OCI-LY1 (cell line): ENCODE results near the gene WFDC9.
A peak's percentile ranks its signal among the peaks of the same experiment; 100 is the strongest.

Experiments used
- H2AFZ ChIP-seq: fragments of 200-600 bp; sonication (generic), shearing (Covaris generic); 2 replicates; pipeline ENCODE4 v1.6.0; 2014; ENCODE audit warnings: antibody characterized with exemption, mild to moderate bottlenecking, low read length
- H3F3A ChIP-seq: fragments of 200-600 bp; sonication (generic), shearing (Covaris generic); 2 replicates; pipeline ENCODE4 v1.6.0; 2014; ENCODE audit warnings: mild to moderate bottlenecking, antibody characterized with exemption, low read length, moderate library complexity; ENCODE audit not compliant: insufficient read depth
- H3K27ac ChIP-seq: fragments of 200-600 bp; sonication (generic); 2 replicates; pipeline ENCODE4 v1.5.1; 2014; ENCODE audit warnings: low read length, mixed run types, mild to moderate bottlenecking, low read depth; ENCODE audit not compliant: poor library complexity, severe bottlenecking
- H3K27me3 ChIP-seq: fragments of 200-600 bp; sonication (generic); 2 replicates; pipeline ENCODE4 v1.6.0; 2014; ENCODE audit warnings: antibody characterized with exemption, mild to moderate bottlenecking, low read length, moderate library complexity; ENCODE audit not compliant: insufficient read depth
- H3K36me3 ChIP-seq: fragments of 200-600 bp; sonication (generic); 2 replicates; pipeline ENCODE4 v1.6.1; 2014; ENCODE audit warnings: mild to moderate bottlenecking, antibody characterized with exemption, low read length, moderate library complexity, mixed read lengths; ENCODE audit not compliant: insufficient read depth
- H3K4me1 ChIP-seq: fragments of 200-600 bp; sonication (generic); 2 replicates; pipeline ENCODE4 v1.5.1; 2014; ENCODE audit warnings: mild to moderate bottlenecking, low read length, moderate library complexity; ENCODE audit not compliant: insufficient read depth, severe bottlenecking
- H3K4me2 ChIP-seq: fragments of 200-600 bp; sonication (generic), shearing (Covaris generic); 2 replicates; pipeline ENCODE4 v1.6.1; 2014; ENCODE audit warnings: low read length
- H3K4me3 ChIP-seq: fragments of 200-600 bp; sonication (generic); 2 replicates; pipeline ENCODE4 v1.5.1; 2014; ENCODE audit warnings: low read length, low read depth, mild to moderate bottlenecking, mixed read lengths; ENCODE audit not compliant: poor library complexity, severe bottlenecking
- H3K79me2 ChIP-seq: fragments of 200-600 bp; shearing (Covaris generic); 2 replicates; pipeline ENCODE4 v1.6.1; 2016; ENCODE audit warnings: mixed run types, low read length, mixed read lengths; ENCODE audit not compliant: insufficient read depth
- H3K9ac ChIP-seq: fragments of 200-600 bp; sonication (generic), shearing (Covaris generic); 2 replicates; pipeline ENCODE4 v1.6.1; 2014; ENCODE audit warnings: mild to moderate bottlenecking, low read length, mixed read lengths
- H3K9me2 ChIP-seq: fragments of 200-600 bp; sonication (generic), shearing (Covaris generic); 2 replicates; pipeline ENCODE4 v1.6.1; 2014; ENCODE audit warnings: low read depth, mild to moderate bottlenecking, low read length, mixed read lengths
- H3K9me3 ChIP-seq: fragments of 200-600 bp; shearing (Covaris generic); 2 replicates; pipeline ENCODE4 v1.6.1; 2014; ENCODE audit warnings: low read length, mixed read lengths
- H4K20me1 ChIP-seq: fragments of 200-600 bp; sonication (generic), shearing (Covaris generic); 2 replicates; pipeline ENCODE4 v1.6.0; 2016; ENCODE audit warnings: mild to moderate bottlenecking, low read length; ENCODE audit not compliant: insufficient read depth
- EZH2 ChIP-seq: fragments of 200-600 bp; sonication (generic), shearing (Covaris generic); IDR thresholded peaks from 2 replicates; pipeline ENCODE4 v1.8.0; 2017; ENCODE audit warnings: borderline replicate concordance, mixed run types, mild to moderate bottlenecking, antibody characterized with exemption, low read length, moderate library complexity, mixed read lengths
- TF ChIP-seq, protein P1 (sequence below): fragments of 200-600 bp; sonication (generic), shearing (Covaris generic); IDR thresholded peaks from 2 replicates; pipeline ENCODE4 v1.5.1; 2017; ENCODE audit warnings: mild to moderate bottlenecking, antibody characterized with exemption, low read length, moderate library complexity, mixed read lengths

The WFDC9 gene

DNA sequence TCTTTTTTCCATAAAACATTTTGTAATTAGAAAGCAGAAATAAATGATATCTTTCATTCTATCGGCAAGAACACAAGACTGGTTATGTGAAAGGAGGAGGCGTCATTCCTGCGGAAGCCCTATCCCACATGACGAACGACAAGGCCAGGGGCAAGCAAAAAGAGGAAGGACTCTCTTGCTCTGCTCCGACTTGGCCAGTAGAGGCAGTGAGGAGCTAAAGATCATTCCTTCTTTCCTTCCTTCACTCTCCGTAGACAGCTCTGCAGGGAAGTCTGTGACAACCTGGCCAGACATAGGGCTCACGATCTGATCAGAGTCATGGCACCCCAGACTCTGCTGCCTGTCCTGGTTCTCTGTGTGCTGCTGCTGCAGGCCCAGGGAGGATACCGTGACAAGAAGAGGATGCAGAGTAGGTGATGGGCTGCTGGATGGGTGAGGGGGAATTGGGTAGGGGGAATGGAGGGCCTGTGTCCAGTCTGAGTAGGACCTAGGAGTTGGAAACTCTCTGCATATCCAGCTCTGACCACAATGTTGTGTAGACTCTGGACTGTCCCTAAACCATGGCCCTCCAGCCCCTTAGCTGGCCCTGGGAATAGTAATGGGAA is 1.5 kb downstream of the WFDC9 start, which contains the start of gene WFDC10A:
Gene WFDC10A, plus strand, starts transcription at position 244 of the 605 bp plus-strand sequence. Its CDS starts 75 bp downstream, at position 319.
- H3K9me2 ChIP-seq = no peaks in the 10 kb centered on the region
- no peaks in the 10 kb centered on the region for H3K79me2 ChIP-seq
- H4K20me1 ChIP-seq = no peaks in the 10 kb centered on the region
- no peaks in the 10 kb centered on the region for H3K4me1 ChIP-seq
- no peaks in the 10 kb centered on the region for H3F3A ChIP-seq
- no peaks in the 10 kb centered on the region for H3K9me3 ChIP-seq
- no peaks in the 10 kb centered on the region for H3K36me3 ChIP-seq
- H3K4me2 ChIP-seq = no peak within 1 kb of the TSS
- H3K27me3 ChIP-seq = no peaks in the 10 kb centered on the region
- no peak within 1 kb of the TSS for H2AFZ ChIP-seq
- no peak for TF ChIP-seq EZH2
- TF ChIP-seq, protein P1, sequence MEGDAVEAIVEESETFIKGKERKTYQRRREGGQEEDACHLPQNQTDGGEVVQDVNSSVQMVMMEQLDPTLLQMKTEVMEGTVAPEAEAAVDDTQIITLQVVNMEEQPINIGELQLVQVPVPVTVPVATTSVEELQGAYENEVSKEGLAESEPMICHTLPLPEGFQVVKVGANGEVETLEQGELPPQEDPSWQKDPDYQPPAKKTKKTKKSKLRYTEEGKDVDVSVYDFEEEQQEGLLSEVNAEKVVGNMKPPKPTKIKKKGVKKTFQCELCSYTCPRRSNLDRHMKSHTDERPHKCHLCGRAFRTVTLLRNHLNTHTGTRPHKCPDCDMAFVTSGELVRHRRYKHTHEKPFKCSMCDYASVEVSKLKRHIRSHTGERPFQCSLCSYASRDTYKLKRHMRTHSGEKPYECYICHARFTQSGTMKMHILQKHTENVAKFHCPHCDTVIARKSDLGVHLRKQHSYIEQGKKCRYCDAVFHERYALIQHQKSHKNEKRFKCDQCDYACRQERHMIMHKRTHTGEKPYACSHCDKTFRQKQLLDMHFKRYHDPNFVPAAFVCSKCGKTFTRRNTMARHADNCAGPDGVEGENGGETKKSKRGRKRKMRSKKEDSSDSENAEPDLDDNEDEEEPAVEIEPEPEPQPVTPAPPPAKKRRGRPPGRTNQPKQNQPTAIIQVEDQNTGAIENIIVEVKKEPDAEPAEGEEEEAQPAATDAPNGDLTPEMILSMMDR = peak; percentile 65
- no peak within 1 kb of the TSS for H3K27ac ChIP-seq
- no peak within 1 kb of the TSS for H3K9ac ChIP-seq
- H3K4me3 ChIP-seq = no peak within 1 kb of the TSS

DNA sequence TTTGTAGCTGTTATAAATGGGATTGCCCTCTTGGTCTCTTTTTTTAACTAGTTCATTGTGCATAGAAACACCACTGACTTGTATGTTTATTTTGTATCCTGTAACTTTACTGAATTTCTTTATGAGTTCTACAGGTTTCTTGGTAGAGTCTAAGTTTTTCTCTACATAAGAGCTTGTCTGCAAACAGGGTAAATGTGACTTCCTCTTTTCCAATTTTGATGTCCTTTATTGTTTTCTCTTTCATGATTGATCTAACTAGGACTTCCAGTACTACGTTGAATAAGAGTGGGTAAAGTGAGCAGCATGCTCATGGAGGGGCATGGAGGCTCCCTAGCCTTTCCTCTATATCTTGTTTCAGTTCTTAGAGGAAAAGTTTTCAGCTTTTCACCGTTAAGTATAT is 4.5 kb downstream of the WFDC9 start:
- Histone ChIP-seq H3K9me2 (no peaks in the 10 kb centered on the region), H3F3A (no peaks in the 10 kb centered on the region), H4K20me1 (no peaks in the 10 kb centered on the region), H3K4me1 (no peaks in the 10 kb centered on the region), H3K9ac (no peak overlapping the region), H3K36me3 (no peaks in the 10 kb centered on the region), H3K27me3 (no peaks in the 10 kb centered on the region), H2AFZ (no peak overlapping the region), H3K27ac (no peak overlapping the region), H3K79me2 (no peaks in the 10 kb centered on the region), H3K9me3 (no peaks in the 10 kb centered on the region), H3K4me3 (no peak overlapping the region), H3K4me2 (no peak overlapping the region)
- TF ChIP-seq EZH2 = no peak
- TF ChIP-seq, protein P1 = no peak

DNA sequence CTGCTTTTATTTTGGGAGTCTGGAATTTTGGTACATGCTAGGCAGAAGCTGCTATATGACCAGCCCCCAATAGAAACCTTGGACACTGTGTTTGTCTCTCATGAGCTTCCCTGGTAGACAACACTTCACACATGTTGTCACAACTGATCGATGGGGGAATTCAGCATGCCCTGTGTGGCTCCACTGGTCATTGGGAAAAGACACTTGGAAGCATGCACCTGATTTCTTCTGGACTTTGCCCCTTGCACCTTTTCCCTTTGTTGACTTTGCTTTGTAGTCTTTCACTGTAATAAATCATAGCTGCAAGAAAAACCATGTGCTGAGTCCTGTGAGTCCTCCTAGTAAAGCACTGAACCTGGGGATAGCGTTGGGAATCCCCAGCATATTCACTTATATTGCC is 9.5 kb downstream of the WFDC9 start:
- Histone ChIP-seq H3K4me3 (no peak overlapping the region), H3K79me2 (no peaks in the 10 kb centered on the region), H2AFZ (no peak overlapping the region), H4K20me1 (no peaks in the 10 kb centered on the region), H3K9ac (no peak overlapping the region), H3K36me3 (no peaks in the 10 kb centered on the region), H3K27ac (no peak overlapping the region), H3F3A (no peaks in the 10 kb centered on the region), H3K27me3 (no peaks in the 10 kb centered on the region), H3K9me2 (no peaks in the 10 kb centered on the region), H3K9me3 (no peaks in the 10 kb centered on the region), H3K4me2 (no peak overlapping the region), H3K4me1 (no peaks in the 10 kb centered on the region)
- TF ChIP-seq, protein P1 = no peak
- TF ChIP-seq EZH2 = no peak
